DMS114 treated with DMSO at 0.1 percent for 48 hours (cell line): ENCODE data around the gene KCNK1.
"Not testable (repeated sequence)": the region's sequence is repeated elsewhere in the genome, so short reads cannot be mapped to it uniquely, and the experiment has no call there.

Experiments used
- DNase-seq: peaks from one replicate; lab custom pipeline; 2025; ENCODE audit not compliant: unreplicated experiment; lab: John Stamatoyannopoulos, UW

KCNK1 gene

DNA sequence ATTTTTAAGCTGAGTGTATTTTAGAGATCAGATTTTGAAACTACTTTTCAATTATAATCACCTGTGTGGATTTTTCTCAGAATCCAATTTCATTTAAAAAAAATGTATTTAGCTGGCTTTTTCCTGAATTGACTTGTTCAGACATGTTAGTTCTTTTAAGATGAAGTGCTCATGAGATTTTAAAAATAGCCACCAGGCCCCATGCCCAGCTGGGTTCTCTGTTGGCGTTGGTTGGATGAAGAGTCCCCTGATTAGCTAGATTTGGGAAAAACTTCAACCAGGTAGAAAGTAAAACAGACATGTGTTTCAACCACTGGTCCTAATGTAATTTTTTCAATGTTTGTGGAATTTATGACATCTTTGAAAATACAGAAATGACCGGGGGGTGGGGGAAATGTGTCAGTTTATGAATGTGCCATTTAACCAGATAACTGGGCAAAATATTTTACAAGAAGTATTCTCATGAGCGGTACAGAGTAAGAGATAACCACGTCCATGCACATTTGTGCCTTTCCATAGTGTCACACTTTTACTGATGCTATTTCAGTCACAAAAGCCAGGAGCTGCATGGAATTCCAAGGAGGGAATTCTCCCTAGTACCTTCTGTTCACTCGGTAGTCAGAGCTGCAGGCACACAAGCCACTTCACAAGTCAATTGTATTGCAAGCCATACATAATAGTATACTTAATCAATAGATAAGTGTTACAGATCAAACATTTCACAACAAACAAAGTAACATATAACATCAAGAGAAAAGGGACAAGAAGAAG, 51.1 kb downstream of the KCNK1 start:
- DNase-seq = no peak

DNA sequence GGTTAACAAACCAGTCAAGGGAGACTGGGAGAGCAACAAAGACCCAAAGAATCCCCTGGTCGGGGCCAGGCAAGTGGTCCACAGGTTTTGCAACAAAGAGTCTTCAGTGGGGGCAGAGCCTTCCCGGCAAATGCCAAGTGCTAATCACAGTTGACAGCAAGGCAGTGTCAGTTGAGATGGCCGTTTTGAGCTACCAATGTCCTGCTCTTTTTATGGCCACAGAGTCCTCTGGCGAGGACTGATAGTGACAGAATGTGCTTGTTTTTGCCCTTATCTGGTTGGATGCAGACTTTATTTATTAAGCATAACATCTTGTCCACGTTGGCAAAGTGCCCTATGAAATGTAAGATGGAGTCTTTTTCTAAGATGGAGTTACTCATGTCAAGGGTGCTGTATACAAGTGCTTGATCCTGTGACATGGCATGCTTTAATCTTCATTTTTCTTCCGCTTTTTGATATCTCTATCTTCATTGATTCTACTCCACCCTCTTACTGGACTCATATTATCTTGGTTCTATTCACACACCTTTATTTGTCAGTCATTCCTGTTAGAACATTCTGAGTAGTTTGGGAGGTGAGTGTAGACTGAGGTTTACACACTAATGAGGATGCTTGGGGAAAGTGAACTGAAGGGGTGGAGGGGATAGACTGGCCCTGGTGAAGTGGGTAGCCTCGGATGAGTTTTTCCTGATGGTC, 51.8 kb downstream of the KCNK1 start:
- DNase-seq = no peak

DNA sequence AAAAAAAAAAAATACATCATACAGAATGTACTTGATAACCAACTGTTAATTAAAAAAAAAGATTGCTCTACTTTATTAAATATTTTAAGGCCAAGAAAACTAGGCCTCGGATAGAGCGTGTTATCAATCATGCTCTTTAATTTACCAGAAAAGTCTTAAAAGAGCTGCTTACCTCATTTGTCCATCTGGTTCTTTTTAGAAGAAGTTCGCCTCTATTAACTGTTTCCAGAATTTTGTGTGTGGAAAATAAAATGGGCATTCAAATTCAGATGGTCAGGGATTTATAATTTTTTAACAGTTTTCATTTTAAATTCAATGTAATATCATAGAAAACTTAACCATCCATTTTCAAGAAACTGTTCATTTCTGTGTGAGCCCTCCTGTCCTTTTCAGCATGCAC, 53.8 kb downstream of the KCNK1 start:
- no peak for DNase-seq

DNA sequence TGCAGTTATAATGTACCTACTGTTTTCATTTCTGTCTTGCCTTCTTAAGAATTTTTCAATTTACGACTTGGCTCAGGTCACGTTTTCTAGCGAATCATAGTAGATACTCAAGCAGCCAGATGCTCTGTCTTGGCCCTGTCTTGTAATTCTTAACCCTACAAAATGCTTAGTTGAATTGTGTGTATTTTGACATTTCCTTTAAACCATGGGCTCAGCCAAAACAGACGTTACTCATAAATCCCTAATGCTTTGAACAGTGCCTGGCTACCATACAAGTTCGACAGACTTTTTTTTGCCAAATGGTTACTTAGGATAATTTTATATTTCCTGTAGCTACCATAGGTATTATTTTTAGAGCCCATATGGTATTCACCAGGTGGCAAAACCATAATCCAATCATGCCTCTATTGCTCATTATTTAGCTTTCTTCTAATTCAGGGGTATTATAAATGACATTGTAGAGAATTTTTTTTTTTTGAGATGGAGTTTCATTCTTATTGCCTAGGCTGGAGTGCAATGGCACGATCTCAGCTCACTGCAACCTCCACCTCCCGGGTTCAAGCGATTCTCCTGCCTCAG, 54.3 kb downstream of the KCNK1 start:
- no peak for DNase-seq

DNA sequence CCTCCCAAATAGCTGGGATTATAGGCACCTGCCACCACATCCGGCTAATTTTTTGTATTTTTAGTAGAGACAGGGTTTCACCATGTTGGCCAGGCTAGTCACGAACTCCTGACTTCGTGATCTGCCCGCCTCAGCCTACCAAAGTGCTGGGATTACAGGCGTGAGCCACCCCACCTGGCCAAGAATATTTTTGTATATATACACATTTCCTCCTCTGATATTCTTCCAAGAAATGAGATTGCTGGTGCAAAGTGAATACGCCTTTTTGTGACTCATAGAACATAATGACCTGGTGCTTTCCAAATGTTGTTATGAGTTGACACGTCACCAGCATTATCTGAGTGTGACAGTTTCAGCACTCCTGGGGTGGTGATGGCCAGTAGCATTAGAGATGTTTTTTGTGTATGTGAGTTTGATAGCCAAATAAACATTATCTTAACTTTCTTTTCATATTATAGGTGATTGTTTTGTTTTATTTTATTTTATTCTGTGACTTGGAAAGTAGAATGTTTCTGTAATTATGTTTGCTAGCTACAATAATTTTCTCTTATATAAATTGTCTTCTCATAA, 54.9 kb downstream of the KCNK1 start:
- no peak for DNase-seq

DNA sequence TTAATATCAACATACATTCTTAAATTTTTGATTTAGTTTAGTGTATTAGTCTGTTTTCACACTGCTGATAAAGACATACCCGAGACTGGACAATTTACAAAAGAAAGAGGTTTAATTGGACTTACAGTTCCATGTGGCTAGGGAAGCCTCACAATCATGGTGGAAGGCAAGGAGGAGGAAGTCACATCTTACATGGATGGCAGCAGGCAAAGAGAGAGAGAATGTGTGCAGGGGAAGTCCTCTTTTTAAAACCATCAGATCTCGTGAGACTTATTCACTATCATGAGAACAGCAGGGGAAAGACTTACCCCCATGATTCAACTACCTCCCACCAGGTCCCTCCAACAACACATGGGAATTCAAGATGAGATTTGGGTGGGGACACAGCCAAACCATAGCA, 56.5 kb downstream of the KCNK1 start:
- not testable (repeated sequence) for DNase-seq

DNA sequence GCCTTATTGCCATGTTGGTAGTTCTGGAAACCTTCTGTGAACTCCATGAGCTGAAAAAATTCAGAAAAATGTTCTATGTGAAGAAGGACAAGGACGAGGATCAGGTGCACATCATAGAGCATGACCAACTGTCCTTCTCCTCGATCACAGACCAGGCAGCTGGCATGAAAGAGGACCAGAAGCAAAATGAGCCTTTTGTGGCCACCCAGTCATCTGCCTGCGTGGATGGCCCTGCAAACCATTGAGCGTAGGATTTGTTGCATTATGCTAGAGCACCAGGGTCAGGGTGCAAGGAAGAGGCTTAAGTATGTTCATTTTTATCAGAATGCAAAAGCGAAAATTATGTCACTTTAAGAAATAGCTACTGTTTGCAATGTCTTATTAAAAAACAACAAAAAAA, 57.4 kb downstream of the KCNK1 start:
- no peak for DNase-seq

DNA sequence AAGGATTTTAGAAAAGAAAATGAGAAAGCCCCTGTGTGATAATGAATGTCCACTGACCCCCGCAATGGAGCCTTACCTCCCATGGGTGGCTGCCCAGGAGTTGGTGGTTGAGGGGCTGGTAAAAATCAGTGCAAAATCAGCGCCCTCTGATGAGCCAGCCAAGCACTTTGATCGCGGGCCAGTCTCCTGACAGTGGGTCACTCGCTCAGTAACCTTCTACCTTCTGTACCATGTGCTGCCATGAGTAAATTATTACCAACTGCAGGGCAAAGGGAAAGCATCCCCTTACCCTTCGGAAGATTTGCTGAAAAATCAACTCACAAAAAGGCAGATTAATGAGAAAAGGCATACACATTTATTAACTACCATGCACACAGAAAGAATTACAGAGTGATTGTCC, 58.8 kb downstream of the KCNK1 start:
- no peak for DNase-seq

DNA sequence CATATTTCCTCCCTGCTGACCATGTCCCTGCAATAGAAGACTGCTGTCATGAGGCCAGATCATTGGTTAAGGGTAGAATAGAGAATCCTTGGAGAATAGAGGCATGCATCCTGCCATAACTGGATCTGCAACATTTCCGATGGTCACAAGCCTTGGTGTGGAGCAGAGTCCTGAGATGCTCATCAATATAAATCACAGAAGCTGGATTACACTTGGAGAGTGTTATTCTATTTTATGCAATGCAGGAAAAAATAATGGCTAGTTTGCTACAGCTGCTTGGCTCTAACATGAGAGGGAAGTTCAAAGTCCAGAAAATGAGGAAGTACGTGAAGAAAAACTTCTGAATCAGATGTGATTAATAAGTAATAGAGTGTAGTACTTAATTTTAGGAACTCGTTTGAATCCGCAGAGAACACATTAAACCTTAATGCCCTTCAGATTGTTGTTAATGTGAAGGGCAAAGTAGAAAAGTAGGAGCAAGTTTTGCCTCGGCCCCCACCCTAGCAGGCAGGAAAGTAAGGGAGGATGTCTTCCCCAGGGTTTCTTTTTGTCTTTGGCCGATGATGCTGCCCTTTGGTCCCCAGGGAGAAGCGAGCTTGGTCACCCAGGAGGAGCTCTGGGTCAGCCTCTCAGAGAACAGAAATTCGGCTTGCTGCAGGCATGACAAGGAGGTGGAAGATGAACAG, 59.5 kb downstream of the KCNK1 start:
- DNase-seq = no peak

DNA sequence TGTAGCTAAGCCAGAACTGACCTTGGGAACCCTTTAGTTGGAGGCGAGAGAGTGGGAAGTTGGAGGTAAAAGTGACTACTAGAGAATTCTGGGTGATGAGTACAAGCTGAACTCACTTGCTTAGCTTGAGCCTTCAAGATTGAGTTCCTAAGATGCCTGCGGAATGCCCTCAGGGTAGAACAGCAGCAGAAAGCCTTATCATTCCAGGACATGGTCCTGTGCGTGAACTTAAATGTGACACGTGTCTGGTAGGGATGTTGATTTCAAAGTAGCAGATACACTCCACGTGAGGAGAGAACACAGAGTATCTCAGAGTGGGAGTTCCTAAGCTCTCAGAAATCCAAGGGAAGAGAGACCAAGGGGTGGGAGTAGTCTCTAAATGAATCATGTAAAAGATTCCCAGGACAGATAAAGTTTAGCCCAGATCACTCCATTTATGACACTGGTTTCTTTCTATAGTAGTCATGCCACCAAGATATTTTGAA, 60.1 kb downstream of the KCNK1 start:
- DNase-seq = no peak

DNA sequence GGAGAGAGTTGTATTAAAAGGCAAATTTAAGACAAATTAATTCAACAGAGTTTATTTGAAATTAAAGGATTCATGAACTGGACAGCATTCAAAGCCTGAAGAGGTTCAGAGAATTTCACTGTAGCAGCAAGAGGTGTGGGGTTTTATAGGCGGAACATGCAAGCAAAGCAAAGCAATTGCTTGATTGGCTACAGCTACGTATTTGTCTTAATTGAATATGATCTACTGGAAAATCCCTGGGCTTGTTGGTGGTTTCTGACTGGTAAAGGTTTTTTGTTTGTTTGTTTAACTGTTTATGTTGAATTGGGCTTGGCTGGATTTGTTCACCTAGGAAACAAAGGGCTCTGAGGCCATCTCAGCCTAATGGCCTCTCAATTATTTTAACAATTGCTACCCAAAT, 61.5 kb downstream of the KCNK1 start:
- DNase-seq = no peak

DNA sequence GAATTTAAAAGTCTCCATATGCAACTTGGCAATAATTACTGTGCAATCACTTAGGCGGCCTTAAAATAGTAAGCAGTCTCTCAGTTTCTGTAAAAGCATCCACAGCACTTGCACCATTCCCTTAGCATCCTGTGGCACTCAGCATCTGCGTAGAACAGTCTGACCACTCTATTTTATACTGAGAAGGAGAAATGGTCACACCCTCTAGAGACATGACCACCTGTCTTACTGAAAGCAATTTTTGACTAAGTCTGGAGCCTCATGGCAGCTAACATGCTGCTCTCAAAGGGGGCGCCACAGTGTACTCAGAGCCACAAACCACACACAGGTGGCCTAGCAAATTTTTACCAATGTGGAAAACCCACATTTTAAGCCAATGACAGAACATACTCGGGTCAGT, 62.0 kb downstream of the KCNK1 start:
- no peak for DNase-seq

DNA sequence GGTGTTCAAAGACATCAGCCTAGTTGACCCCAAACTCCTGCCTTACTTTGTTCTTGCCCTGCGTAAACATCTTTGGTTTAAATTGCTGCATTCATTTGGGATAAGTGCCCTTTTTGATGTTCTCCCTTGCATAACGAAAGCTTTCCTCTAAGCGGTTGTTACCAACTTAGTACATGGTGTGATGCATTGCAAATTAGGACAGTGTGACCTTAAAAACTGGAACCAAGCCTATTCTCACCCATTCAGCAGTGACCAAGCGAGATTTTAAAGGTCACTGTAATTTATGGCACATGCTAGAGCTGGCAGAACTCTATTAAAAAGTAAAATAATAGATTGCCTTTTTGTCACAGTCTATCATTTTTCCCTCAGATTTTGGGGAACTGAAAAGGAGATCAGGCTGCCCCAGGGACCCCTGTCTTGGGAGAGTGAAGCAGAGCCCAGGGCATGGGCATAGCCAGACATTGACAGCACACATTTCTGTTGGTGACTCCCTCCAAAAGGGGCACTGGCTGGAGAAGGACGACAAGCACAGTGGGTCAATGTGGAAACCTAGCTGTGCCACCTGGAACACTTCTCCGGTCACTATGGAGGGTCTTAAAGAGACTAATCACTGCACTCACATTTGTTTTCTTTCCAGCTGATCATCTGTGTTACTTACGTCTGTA, 63.9 kb downstream of the KCNK1 start:
- no peak for DNase-seq

DNA sequence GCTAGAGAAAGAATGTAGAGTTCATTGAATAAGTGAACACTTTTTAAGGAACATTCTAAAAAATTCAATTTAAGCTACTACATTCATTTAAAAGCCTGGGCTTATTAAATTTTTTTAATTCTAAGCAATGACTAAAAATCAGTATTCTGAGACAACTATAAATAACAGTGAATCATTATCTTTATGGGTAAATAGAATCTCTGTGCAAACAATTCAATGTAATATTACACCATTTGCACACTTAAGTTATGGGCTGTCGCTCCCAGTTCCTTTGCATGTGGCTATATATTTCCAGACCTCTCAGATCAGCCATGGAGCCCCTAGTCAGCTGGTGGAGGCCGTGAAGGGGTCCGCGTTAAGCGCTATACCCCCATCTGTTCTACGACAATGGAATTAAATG, 65.1 kb downstream of the KCNK1 start:
- DNase-seq = no peak

DNA sequence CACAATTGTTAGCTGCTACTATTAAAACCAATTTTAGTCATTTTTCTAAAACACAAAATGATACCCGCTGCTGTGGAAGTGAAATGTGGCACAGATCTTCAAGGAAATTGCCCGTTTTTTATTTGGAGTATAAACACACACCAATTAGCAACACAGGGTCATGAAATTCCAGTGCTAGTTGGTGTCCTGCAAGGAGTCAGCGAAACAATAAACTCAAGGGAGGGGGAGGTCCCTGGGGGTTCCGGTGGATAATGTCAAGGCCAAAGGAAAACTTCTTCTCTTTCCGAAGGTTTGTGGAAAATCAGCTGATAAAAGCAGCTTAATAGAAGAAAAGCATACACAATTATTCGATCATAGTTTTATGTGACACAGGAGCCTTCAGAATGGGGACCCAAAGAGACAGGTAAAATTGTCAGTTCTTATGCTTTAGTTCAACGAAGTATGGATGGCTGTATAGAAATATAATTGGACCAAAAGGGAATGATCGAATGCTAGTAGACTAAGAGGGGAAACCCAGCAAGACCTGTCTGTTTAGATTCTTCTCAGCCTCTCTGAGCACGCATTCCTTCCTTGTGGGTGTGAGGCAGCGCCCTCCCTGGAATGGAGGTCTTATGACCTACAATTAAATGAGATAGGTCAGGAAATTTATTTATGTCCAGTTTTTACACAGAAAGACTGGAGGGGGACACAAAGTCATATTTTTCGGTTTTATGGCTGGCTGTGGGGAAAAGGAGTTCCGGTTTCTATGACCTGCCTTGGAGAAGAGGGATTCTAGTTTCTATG, 65.9 kb downstream of the KCNK1 start:
- DNase-seq = no peak

DNA sequence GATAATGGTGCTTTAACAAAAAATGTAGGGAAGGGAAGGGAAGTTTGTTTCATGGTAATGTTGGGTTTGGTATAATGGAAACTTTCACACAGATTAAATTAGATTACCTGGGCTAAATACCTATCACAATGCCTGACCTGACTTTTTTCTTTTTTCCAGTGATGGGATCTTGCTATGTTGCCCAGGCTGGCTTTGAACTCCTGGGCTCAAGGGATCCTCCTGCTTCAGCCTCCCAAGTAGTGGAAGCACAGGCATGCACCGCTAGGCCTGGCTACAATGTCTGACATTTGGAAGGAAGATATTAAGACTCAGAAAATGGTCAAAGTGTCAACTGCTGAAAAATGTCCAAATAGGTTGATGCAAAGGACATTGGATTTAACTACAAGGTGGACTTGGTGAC, 67.4 kb downstream of the KCNK1 start:
- DNase-seq = no peak

DNA sequence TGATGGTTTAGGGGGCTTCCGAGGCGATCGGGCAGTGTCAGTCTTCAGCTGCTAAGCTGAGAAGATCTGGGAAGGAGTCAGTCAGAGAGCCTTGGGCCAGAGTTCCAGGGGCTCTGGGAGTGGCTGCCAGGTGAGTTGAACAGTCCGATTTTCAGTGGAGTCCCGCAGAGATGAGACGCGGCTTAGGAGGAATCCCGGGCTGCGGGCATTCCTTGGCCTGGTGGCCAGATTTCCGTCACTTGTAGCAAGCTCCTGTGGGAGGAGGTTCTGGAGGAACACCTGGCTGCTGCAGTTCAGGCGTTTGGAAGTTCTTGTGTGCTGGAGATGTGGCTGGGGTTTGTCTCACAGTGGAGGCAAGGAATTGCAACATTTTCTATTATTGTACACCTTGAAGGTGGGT, 72.7 kb downstream of the KCNK1 start:
- not testable (repeated sequence) for DNase-seq

DNA sequence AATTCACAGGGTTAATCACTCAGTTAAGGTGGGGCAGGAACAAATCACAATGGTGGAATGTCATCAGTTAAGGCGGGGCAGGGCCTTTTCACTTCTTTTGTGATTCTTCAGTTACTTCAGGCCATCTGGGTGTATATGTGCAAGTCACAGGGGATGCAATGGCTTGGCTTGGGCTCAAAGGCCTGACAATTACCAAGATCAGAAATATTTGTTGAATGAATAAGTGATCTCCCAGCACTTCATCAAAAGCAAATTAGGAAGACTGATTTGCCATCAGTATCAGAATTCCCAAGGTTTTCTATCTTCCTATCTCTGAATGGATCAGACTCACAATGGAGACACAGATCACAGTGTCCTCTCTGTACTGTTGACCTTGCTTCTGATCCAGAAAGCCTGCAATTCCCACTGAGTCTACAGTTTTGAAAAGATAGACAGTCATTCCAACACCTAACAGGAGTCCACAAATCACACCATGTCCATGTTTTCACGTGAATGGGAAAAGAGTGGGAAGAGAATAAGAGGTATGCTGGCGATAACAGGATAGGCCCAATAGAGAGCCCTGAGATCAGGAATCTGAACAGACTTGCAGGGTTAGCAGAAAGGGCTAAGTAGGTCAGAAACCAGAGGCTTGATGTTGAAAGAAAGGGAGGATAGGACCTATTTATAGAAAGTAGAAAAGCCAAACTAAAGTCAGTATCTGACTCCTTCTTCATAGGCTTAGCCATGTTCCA, 75.3 kb downstream of the KCNK1 start:
- no peak for DNase-seq

DNA sequence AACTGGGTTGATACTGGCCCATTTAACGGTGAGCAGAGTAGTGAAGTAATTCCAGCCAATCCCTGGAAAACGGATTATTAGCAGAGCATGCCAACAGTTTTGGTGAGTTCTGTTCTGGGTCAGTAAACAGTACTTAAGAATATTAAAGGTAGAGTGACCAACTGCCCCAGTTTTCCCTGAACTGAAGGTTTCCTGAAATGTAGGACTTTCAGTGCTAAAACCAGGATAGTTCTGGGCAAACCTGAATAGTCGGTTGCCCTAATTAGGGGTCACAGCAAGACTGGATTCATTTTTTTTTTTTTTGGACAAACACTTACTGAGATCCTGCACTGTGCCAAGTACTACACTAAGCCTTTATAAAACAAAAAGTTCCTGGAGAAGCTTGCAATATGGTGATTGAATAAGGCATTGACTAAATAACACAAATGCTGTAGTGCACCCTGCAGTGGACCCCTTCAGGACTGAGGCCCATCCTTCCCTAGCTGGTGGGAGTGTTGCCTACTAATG, 75.9 kb downstream of the KCNK1 start:
- no peak for DNase-seq
